K562 (cell line): Measurements from ENCODE around the gene ANXA9. TPM values are rescaled to one million over a fixed set of nuclear protein-coding genes. Genes with fewer than 3 reads are reported as not detected.

Experiments
- ATAC-seq: fragments of 200-7000 bp; cut with Tn5 transposase; 3 replicates; pipeline ENCODE4 v1.9.1; 2020; ENCODE audit warnings: moderate library complexity
- BruUV-seq: library from RNA; stranded (reverse); fragments of 400-500 nt; replicated peaks from 2 replicates; lab custom pipeline; 2021; lab: Mats Ljungman, UMichigan
- CTCF ChIA-PET: fragments of 300-600 bp; formaldehyde crosslinking; extraction: SDS; loops from one replicate; lab custom pipeline; 2021; ENCODE audit warnings: low intra/inter-chr PET ratio; lab: Yijun Ruan, JAX
- POLR2A ChIA-PET: fragments of 300-600, 350-650 bp; sonication (Branson Sonifier 250); formaldehyde crosslinking; extraction: SDS; loops from one replicate; lab custom pipeline; 2021; ENCODE audit warnings: antibody characterized with exemption, inconsistent platforms; lab: Yijun Ruan, JAX
- DNase-seq, 4 experiments: peaks; one replicate each; pipeline versions ENCODE4 v3.0.0 to v3.0.0-alpha.2; 2011 to 2018; ENCODE audit warnings: low spot score in 3 of 4, mixed read lengths in 3 of 4; ENCODE audit errors: extremely low read depth in 1 of 4
- FAIRE-seq: peaks from 2 replicates; lab custom pipeline; 2011; peaks lifted over from hg19 to GRCh38; lab: Jason Lieb, UNC
- H2AFZ ChIP-seq: 2 replicates; pipeline ENCODE4 v1.6.0; 2011; ENCODE audit warnings: low read depth, low read length, control low read depth, inconsistent platforms
- H3K27ac ChIP-seq: fragments of 200-600 bp; 3 replicates; pipeline ENCODE4 v1.8.0; 2011; ENCODE audit warnings: low read depth, mild to moderate bottlenecking, control low read depth, inconsistent platforms, low read length, moderate library complexity, mixed read lengths; ENCODE audit errors: extremely low read depth
- H3K27me3 ChIP-seq, 2 experiments: fragments of 300-600 bp in 1 of 2; 2 replicates in 1 of 2; 3 replicates in 1 of 2; pipeline versions ENCODE4 v1.6.0 to v1.8.0; 2011; ENCODE audit warnings: inconsistent platforms in 2 of 2, low read length in 2 of 2, mild to moderate bottlenecking in 1 of 2, mixed read lengths in 1 of 2, moderate library complexity in 1 of 2; ENCODE audit not compliant: control insufficient read depth in 2 of 2, insufficient read depth in 2 of 2
- H3K36me3 ChIP-seq: fragments of 300-600 bp; 3 replicates; pipeline ENCODE4 v1.8.0; 2011; ENCODE audit warnings: mild to moderate bottlenecking, low read length, inconsistent platforms; ENCODE audit not compliant: control insufficient read depth, insufficient read depth
- H3K4me1 ChIP-seq, 2 experiments: fragments of 200-600 bp in 1 of 2; replicated peaks in 1 of 2; 2 replicates in 1 of 2; 3 replicates in 1 of 2; pipeline versions ENCODE4 v1.5.1 to v1.8.0; 2011; ENCODE audit warnings: inconsistent platforms in 2 of 2, low read length in 2 of 2, mild to moderate bottlenecking in 1 of 2, mixed read lengths in 1 of 2, moderate library complexity in 1 of 2; ENCODE audit not compliant: control insufficient read depth in 2 of 2, insufficient read depth in 2 of 2
- H3K4me2 ChIP-seq: 2 replicates; pipeline ENCODE4 v1.6.1; 2011; ENCODE audit warnings: low read length, control low read depth, inconsistent platforms, mixed read lengths; ENCODE audit not compliant: insufficient read depth
- H3K4me3 ChIP-seq: fragments of 200-600 bp; sonication (generic), shearing (Covaris generic); 2 replicates; pipeline ENCODE4 v1.5.1; 2016; ENCODE audit warnings: control low read depth, inconsistent platforms
- H3K79me2 ChIP-seq: fragments of 200-600 bp; 3 replicates; pipeline ENCODE4 v1.8.0; 2011; ENCODE audit warnings: low read length, inconsistent platforms; ENCODE audit not compliant: control insufficient read depth, insufficient read depth
- H3K9ac ChIP-seq, 2 experiments: 2 replicates each; pipeline versions ENCODE4 v1.6.0 to v1.6.1; 2011; ENCODE audit warnings: low read depth in 2 of 2, low read length in 2 of 2, control low read depth in 1 of 2, inconsistent platforms in 1 of 2, mild to moderate bottlenecking in 1 of 2, mixed read lengths in 1 of 2; ENCODE audit not compliant: insufficient read depth in 1 of 2
- H3K9me1 ChIP-seq: one replicate; pipeline ENCODE4 v1.6.0; 2011; ENCODE audit warnings: inconsistent platforms, mild to moderate bottlenecking, low read length, moderate library complexity; ENCODE audit not compliant: control insufficient read depth, insufficient read depth
- H3K9me3 ChIP-seq: replicated peaks from 2 replicates; pipeline ENCODE4 v1.5.1; 2011; ENCODE audit warnings: low read depth, low read length, inconsistent platforms; ENCODE audit not compliant: control insufficient read depth, insufficient read depth
- H4K20me1 ChIP-seq: replicated peaks from 2 replicates; pipeline ENCODE4 v1.6.1; 2011; ENCODE audit warnings: low read length, inconsistent platforms, mixed read lengths; ENCODE audit not compliant: control insufficient read depth, insufficient read depth
- CEBPG ChIP-seq, 3 experiments: fragments of 200-800 bp in 1 of 3; sonication (Bioruptor generic) in 1 of 3; sonication (generic) in 1 of 3; formaldehyde crosslinking in 1 of 3; IDR thresholded peaks in 2 of 3; conservative IDR thresholded peaks in 1 of 3; 2 replicates each; pipeline versions ENCODE4 v1.6.1 to v1.8.0; 2016 to 2022; ENCODE audit warnings: missing compliant biosample characterization in 2 of 3, missing genetic modification characterization in 2 of 3, mild to moderate bottlenecking in 1 of 3, missing genetic modification reagents in 1 of 3
- CREB1 ChIP-seq, 2 experiments: sonication (generic) in 1 of 2; formaldehyde crosslinking in 1 of 2; IDR thresholded peaks; 2 replicates each; pipeline versions ENCODE4 v1.6.1 to v1.8.0; 2012 to 2022; ENCODE audit warnings: inconsistent platforms in 1 of 2, mild to moderate bottlenecking in 1 of 2, missing genetic modification reagents in 1 of 2, moderate library complexity in 1 of 2
- ETS1 ChIP-seq: conservative IDR thresholded peaks from 2 replicates; pipeline ENCODE4 v1.6.1; 2011; ENCODE audit warnings: low read depth, mild to moderate bottlenecking, low read length; ENCODE audit not compliant: control insufficient read depth
- FIP1L1 ChIP-seq: fragments of 200-400 bp; formaldehyde crosslinking; IDR thresholded peaks from 2 replicates; pipeline ENCODE4 v1.6.1; 2018; ENCODE audit warnings: mild to moderate bottlenecking, low read depth, low read length; ENCODE audit not compliant: poor library complexity, severe bottlenecking
- GATAD2B ChIP-seq: fragments of 450-650 bp; IDR thresholded peaks from 2 replicates; pipeline ENCODE4 v1.6.1; 2017; ENCODE audit warnings: mild to moderate bottlenecking, borderline replicate concordance
- HNRNPK ChIP-seq: fragments of 200-400 bp; formaldehyde crosslinking; IDR thresholded peaks from one replicate; pipeline ENCODE4 v1.6.1; 2018; ENCODE audit warnings: mild to moderate bottlenecking, low read depth, low read length; ENCODE audit not compliant: poor library complexity, severe bottlenecking
- MECOM ChIP-seq: fragments of 250-450 bp; sonication (Bioruptor Pico); IDR thresholded peaks from 2 replicates; pipeline ENCODE4 v1.8.0; 2022; ENCODE audit warnings: inconsistent platforms
- NCOA1 ChIP-seq: fragments of 450-650 bp; IDR thresholded peaks from 2 replicates; pipeline ENCODE4 v1.6.1; 2016; ENCODE audit warnings: low read depth
- PHB2 ChIP-seq: fragments of 450-650 bp; IDR thresholded peaks from 2 replicates; pipeline ENCODE4 v1.6.1; 2017; ENCODE audit warnings: low read depth
- PRMT5 ChIP-seq: sonication (generic); formaldehyde crosslinking; IDR thresholded peaks from 2 replicates; pipeline ENCODE4 v1.5.0; 2020; ENCODE audit warnings: missing genetic modification reagents
- RFX7 ChIP-seq: fragments of 250-450 bp; sonication (Bioruptor Pico); IDR thresholded peaks from 2 replicates; pipeline ENCODE4 v1.5.1; 2021; ENCODE audit warnings: mild to moderate bottlenecking
- SP1 ChIP-seq: sonication (generic); formaldehyde crosslinking; IDR thresholded peaks from 2 replicates; pipeline ENCODE4 v1.8.1; 2022; ENCODE audit warnings: mild to moderate bottlenecking, missing genetic modification reagents
- TAF1 ChIP-seq: IDR thresholded peaks from 2 replicates; pipeline ENCODE4 v1.6.1; 2011; ENCODE audit warnings: mild to moderate bottlenecking, low read length, moderate library complexity; ENCODE audit not compliant: insufficient read depth, control insufficient read depth, severe bottlenecking; ENCODE audit errors: extremely low read depth
- TCF7L2 ChIP-seq: fragments of 150-350 bp; IDR thresholded peaks from 2 replicates; pipeline ENCODE4 v1.6.1; 2016; ENCODE audit warnings: low read depth, mild to moderate bottlenecking, low read length, moderate library complexity
- UBTF ChIP-seq, 2 experiments: IDR thresholded peaks; 2 replicates each; pipeline ENCODE4 v1.6.1; 2012; ENCODE audit warnings: improper control_type of control experiment in 2 of 2, low read depth in 2 of 2, low read length in 2 of 2, borderline replicate concordance in 1 of 2
- ZNF707 ChIP-seq: fragments of 250-450 bp; sonication (Bioruptor Pico); conservative IDR thresholded peaks from 2 replicates; pipeline ENCODE4 v1.8.0; 2022; ENCODE audit warnings: inconsistent platforms, mild to moderate bottlenecking, moderate library complexity
- WGBS: fragments of 100-300 bp; shearing (Covaris generic); methylation state at CpG from one replicate; pipeline ENCODE4 v1.1.6; 2016; ENCODE audit warnings: low coverage, mixed read lengths; ENCODE audit not compliant: insufficient coverage; ENCODE audit errors: missing lambda C conversion rate; 5-methylcytosine and 5-hydroxymethylcytosine counted together
- in situ Hi-C: fragments of 300-500 bp; cut with MboI; formaldehyde crosslinking; loops from 4 replicates; pipeline ENCODE4 v1.15.0; 2018; ENCODE audit warnings: inconsistent platforms, mixed read lengths
- intact Hi-C: fragments of 100-400 bp; cut with micrococcal nuclease; formaldehyde crosslinking; loops from 2 replicates; pipeline ENCODE4 v1.14.2; 2022
- polyA plus RNA-seq, 8 experiments: library from polyadenylated mRNA; depleted of rRNA in 4 of 8; stranded (reverse) in 5 of 8; unstranded in 3 of 8; fragments of >200 nt; fragmentation: Nextera tagmentation in 2 of 8; fragmentation: Illumina TruSeq in 1 of 8; extraction: Ambion mirVana in 2 of 8; extraction: Trizol in 1 of 8; gene quantifications; 2 replicates each; pipeline versions ENCODE4 v1.2.1 to v1.2.3, GENCODE V29; 2011 to 2014; ENCODE audit warnings: inconsistent platforms in 1 of 8, missing spikeins in 1 of 8
- total RNA-seq, 7 experiments: library from RNA; depleted of rRNA in 6 of 7; stranded (reverse); fragments of >200 nt in 6 of 7; fragmentation: Illumina TruSeq in 2 of 7; extraction: Trizol in 2 of 7; gene quantifications; 2 replicates each; pipeline versions ENCODE4 v1.2.1 to v1.2.3, GENCODE V29; 2011 to 2021; ENCODE audit warnings: low replicate concordance in 1 of 7

ANXA9 gene
- total and polyA plus RNA-seq, 9 of the 15 experiments (the other 6 are each of a cell fraction or from before 2014, with no cell fraction given), result 0.24 to 1.6 (median 0.57) TPM

GRCh38 chr1:150974580-150975478 is 7.3 kb upstream of the ANXA9 start, which contains the start of gene CERS2:
CERS2 (minus strand) TSS chr1:150974835; CDS start chr1:150969090, 5,745 bp downstream.
- in situ Hi-C loops, result no loop called here
- Histone ChIP-seq H3K9ac (peak within 1 kb of the TSS; percentile 88 to 98), H4K20me1 (peaks cover 30% of the 10 kb centered on the region), H3K79me2 (peaks cover 71% of the 10 kb centered on the region), H2AFZ (peak within 1 kb of the TSS; percentile 65; the same call in 1 of the 2 replicates), H3K9me1 (peaks cover 5% of the 10 kb centered on the region), H3K4me3 (peak within 1 kb of the TSS; percentile 63), H3K4me1 (peaks cover 58 to 70% of the 10 kb centered on the region in 2 experiments), H3K4me2 (peak within 1 kb of the TSS; percentile 93), H3K9me3 (no peaks in the 10 kb centered on the region), H3K27ac (peak within 1 kb of the TSS; percentile 95), H3K27me3 (no peaks in the 10 kb centered on the region), H3K36me3 (peaks cover 30% of the 10 kb centered on the region; the same call in 2 of the 3 replicates)
- ChIA-PET POLR2A (interaction anchor here (0.6 to 4.3 kb wide), 9 partner anchors 10 to 429 kb away, joined by 3 to 58 read pairs (median 5); partner anchors contain the start of genes MCL1 and MINDY1), CTCF (no interaction called here)
- no TSS peak for BruUV-seq
- FAIRE-seq, result no peak
- intact Hi-C loops, result loop anchor here (5.0 to 10.0 kb wide), 3 partner anchors 360 to 428 kb away; partner anchors contain the start of gene ADAMTSL4
- WGBS, result under 1% methylated on average over 27 of the region's 106 CpGs
- peak; percentile 61 for ATAC-seq
- DNase-seq, result peak; percentile 83 to 87 (median 86)
- no peak for TF ChIP-seq NCOA1
- TF ChIP-seq TAF1, result peak; percentile 45
- no peak for TF ChIP-seq RFX7 (CRISPR knock-in tag)
- no peak for TF ChIP-seq CEBPG (CRISPR knock-in tag; IDR thresholded peaks at IDR 0.05)
- no peak for TF ChIP-seq CEBPG (tag; conservative IDR thresholded peaks at IDR 0.05 in 1 of 2, IDR thresholded peaks at IDR 0.05 in 1 of 2)
- TF ChIP-seq HNRNPK, result peak; percentile 33
- no peak for TF ChIP-seq PHB2
- peak; percentile 83 for TF ChIP-seq FIP1L1
- 0 out of 2 replicates have a peak, but pooled peaks have one; percentile 45 for TF ChIP-seq MECOM (CRISPR knock-in tag)
- 0 out of 2 replicates have a peak, but pooled peaks have one; percentile 12 for TF ChIP-seq ETS1
- peak; percentile 27; the same call in 1 of the 2 replicates for TF ChIP-seq CREB1 (IDR thresholded peaks at IDR 0.05)
- peak; percentile 26; the same call in 1 of the 2 replicates for TF ChIP-seq CREB1 (CRISPR knock-in tag; IDR thresholded peaks at IDR 0.05)
- no peak for TF ChIP-seq ZNF707 (CRISPR knock-in tag)
- TF ChIP-seq UBTF (IDR thresholded peaks at IDR 0.05; ENCODE audit: borderline replicate concordance in 1 of 2, low read depth in 2 of 2, low read length in 2 of 2), result peak; percentile 85 to 98; a peak in 3 of 4 replicates
- no peak for TF ChIP-seq PRMT5 (CRISPR knock-in tag)
- peak; percentile 68; the same call in 1 of the 2 replicates for TF ChIP-seq GATAD2B
- no peak for TF ChIP-seq TCF7L2
- 0 out of 2 replicates have a peak, but pooled peaks have one; percentile 22 for TF ChIP-seq SP1 (CRISPR knock-in tag)
